HFFc6 (cell line): ENCODE data around the gene SPRING1. TPM values are rescaled to one million over a fixed set of nuclear protein-coding genes. Genes with fewer than 3 reads are reported as not detected.
"Not testable (repeated sequence)": the region's sequence is repeated elsewhere in the genome, so short reads cannot be mapped to it uniquely, and the experiment has no call there.

Experiments
- DNase-seq: peaks from one replicate; pipeline ENCODE4 v3.0.0-alpha.2; 2018
- H3K27ac Mint-ChIP-seq: 2 replicates; pipeline ENCODE4 v1.8.0; 2020; ENCODE audit warnings: mild to moderate bottlenecking, mixed read lengths
- H3K27me3 Mint-ChIP-seq: 2 replicates; pipeline ENCODE4 v1.8.0; 2021; ENCODE audit warnings: mild to moderate bottlenecking, moderate library complexity, mixed read lengths; ENCODE audit not compliant: insufficient read depth
- H3K36me3 Mint-ChIP-seq: 2 replicates; pipeline ENCODE4 v1.8.0; 2021; ENCODE audit warnings: low read depth, mixed read lengths
- H3K4me1 Mint-ChIP-seq: 2 replicates; pipeline ENCODE4 v1.8.0; 2020; ENCODE audit warnings: low read depth, mixed read lengths
- H3K4me3 Mint-ChIP-seq: 2 replicates; pipeline ENCODE4 v1.8.0; 2020; ENCODE audit warnings: mild to moderate bottlenecking, moderate library complexity, mixed read lengths
- H3K9me3 Mint-ChIP-seq: 2 replicates; pipeline ENCODE4 v1.8.0; 2020; ENCODE audit warnings: mild to moderate bottlenecking, mixed read lengths
- total RNA-seq, 6 experiments: library from RNA; stranded (reverse); fragmentation: NEBNext Ultra II Directional; extraction: Animal tissue kit (Norgen Biotek cat#: 25700); gene quantifications; 2 replicates in 1 of 6; 3 replicates in 5 of 6; pipeline ENCODE4 v1.2.3, GENCODE V29; 2021
- TF ChIP-seq, protein P1 (sequence below): fragments of 200-600 bp; sonication (generic); IDR thresholded peaks from 2 replicates; pipeline ENCODE4 v1.5.0; 2021; ENCODE audit warnings: antibody characterized with exemption, mild to moderate bottlenecking

SPRING1 gene
- total RNA-seq, 6 experiments from 2014 or later: 29.3 to 39.5 (median 35.8) TPM

DNA sequence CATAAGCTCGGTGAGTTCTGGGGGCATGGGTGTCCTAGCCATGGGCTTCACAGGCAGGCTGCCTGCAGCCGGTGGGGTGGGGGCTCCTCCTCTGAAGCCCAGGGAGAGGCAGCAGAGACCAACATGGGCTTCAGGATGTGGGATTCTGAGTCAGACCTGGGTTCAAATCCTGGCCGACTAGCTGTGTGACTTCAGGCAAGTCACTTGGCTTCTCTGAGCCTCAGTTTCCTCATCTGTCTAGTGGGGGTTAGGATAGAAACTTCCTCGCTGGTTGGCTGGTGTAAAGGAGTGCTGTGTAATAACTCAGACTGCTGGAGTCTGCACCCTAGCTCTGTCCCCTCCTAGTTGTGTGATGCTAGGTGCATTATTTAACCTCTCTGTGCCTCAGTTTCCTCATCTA, 12.4 kb upstream of the SPRING1 start:
- Mint-ChIP-seq H3K9me3 (no peaks in the 10 kb centered on the region), H3K4me3 (no peak overlapping the region), H3K27ac (no peak overlapping the region), H3K36me3 (peaks cover 5% of the 10 kb centered on the region; the same call in 1 of the 2 replicates), H3K27me3 (peaks cover 3% of the 10 kb centered on the region; the same call in 1 of the 2 replicates), H3K4me1 (peaks cover 7% of the 10 kb centered on the region; the same call in 1 of the 2 replicates)
- DNase-seq: no peak
- TF ChIP-seq, protein P1, sequence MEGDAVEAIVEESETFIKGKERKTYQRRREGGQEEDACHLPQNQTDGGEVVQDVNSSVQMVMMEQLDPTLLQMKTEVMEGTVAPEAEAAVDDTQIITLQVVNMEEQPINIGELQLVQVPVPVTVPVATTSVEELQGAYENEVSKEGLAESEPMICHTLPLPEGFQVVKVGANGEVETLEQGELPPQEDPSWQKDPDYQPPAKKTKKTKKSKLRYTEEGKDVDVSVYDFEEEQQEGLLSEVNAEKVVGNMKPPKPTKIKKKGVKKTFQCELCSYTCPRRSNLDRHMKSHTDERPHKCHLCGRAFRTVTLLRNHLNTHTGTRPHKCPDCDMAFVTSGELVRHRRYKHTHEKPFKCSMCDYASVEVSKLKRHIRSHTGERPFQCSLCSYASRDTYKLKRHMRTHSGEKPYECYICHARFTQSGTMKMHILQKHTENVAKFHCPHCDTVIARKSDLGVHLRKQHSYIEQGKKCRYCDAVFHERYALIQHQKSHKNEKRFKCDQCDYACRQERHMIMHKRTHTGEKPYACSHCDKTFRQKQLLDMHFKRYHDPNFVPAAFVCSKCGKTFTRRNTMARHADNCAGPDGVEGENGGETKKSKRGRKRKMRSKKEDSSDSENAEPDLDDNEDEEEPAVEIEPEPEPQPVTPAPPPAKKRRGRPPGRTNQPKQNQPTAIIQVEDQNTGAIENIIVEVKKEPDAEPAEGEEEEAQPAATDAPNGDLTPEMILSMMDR: no peak

DNA sequence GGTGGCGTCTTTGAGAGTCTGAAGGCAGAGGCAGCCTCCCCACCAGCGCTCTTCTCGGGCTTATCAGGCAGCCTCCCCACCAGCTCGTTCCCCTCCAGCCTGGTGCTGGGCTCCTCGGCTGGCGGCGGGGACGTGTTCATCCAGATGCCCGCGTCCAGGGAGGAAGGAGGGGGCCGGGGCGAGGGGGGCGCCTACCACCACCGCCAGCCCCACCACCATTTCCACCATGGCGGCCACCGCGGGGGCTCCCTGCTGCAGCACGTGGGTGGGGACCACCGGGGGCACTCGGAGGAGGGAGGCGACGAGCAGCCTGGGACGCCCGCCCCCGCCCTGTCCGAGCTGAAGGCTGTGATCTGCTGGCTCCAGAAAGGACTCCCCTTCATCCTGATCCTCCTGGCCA, 12.0 kb upstream of the SPRING1 start:
- no peaks in the 10 kb centered on the region for H3K9me3 Mint-ChIP-seq
- H3K36me3 Mint-ChIP-seq: peaks cover 5% of the 10 kb centered on the region; the same call in 1 of the 2 replicates
- peaks cover 5% of the 10 kb centered on the region; the same call in 1 of the 2 replicates for H3K4me1 Mint-ChIP-seq
- TF ChIP-seq, protein P1: no peak
- H3K4me3 Mint-ChIP-seq: no peak overlapping the region
- H3K27me3 Mint-ChIP-seq: peaks cover 3% of the 10 kb centered on the region; the same call in 1 of the 2 replicates
- DNase-seq: no peak
- H3K27ac Mint-ChIP-seq: no peak overlapping the region

DNA sequence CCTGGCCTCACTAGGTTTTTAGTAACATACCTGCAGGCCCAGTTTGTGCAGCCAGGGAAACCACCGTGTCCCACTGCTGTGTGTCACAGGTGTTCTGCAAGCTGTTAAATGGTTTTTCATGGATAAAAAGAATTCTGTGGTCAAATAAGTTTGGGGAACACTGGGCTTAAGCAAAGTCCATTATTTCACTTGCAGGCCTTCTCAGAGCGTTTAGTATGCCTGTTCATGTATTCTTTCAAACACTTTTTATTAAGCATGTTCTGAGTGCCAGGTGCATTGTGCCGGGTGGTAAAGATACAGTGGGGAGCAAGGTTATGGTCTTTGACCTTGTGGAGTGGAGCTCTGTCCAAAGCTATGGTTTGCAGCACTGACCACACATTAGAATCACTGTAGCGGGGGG, 7.7 kb upstream of the SPRING1 start:
- TF ChIP-seq, protein P1: no peak
- Mint-ChIP-seq H3K9me3 (no peaks in the 10 kb centered on the region), H3K4me3 (no peak overlapping the region), H3K36me3 (no peaks in the 10 kb centered on the region), H3K27ac (no peak overlapping the region), H3K4me1 (no peaks in the 10 kb centered on the region), H3K27me3 (peaks cover 3% of the 10 kb centered on the region; the same call in 1 of the 2 replicates)
- DNase-seq: no peak

DNA sequence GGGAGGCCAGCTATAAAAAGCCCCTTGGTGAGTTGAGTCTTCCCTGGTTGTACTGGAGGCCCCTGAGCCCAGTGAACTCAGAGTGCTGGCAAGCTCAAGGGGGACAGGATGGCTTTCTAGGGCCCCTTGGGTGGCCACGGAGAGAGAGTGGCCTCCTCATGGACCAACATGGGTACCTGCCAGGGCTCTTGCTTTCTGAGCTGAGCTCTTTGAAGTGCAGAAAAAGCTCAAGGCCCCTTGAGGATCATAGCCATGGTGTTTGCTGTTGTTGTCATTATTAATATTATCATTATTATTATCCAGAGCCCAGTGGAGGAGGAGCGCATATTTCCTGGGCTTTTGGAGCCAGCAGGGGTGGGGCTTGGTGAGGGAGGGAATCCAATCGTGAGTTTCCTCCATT, 6.9 kb upstream of the SPRING1 start:
- peaks cover 4% of the 10 kb centered on the region; the same call in 1 of the 2 replicates for H3K27me3 Mint-ChIP-seq
- no peaks in the 10 kb centered on the region for H3K9me3 Mint-ChIP-seq
- H3K27ac Mint-ChIP-seq: no peak overlapping the region
- no peaks in the 10 kb centered on the region for H3K4me1 Mint-ChIP-seq
- H3K36me3 Mint-ChIP-seq: no peaks in the 10 kb centered on the region
- DNase-seq: no peak
- TF ChIP-seq, protein P1: no peak
- H3K4me3 Mint-ChIP-seq: no peak overlapping the region

DNA sequence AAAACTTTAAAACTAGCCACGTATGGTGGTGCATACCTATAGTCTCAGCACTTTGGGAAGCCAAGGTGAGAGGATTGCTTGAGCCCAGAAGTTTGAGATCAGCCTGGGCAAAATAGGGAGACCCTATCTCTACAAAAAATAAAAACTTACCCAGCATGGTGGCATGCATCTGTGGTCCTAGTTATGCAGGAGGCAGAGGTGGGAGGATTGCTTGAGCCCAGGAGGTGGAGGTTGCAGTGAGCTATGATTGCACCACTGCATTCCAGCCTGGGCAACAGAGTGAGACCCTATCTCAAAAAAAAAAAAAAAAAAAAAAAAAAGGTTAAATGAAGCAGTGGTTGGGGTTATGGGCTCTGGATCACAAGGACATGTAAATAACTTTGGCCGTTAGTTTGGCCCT, 4.9 kb upstream of the SPRING1 start:
- not testable (repeated sequence) for DNase-seq, H3K4me3 Mint-ChIP-seq, H3K27me3 Mint-ChIP-seq, H3K36me3 Mint-ChIP-seq, H3K9me3 Mint-ChIP-seq, H3K27ac Mint-ChIP-seq
- H3K4me1 Mint-ChIP-seq: peaks cover 11% of the 10 kb centered on the region

DNA sequence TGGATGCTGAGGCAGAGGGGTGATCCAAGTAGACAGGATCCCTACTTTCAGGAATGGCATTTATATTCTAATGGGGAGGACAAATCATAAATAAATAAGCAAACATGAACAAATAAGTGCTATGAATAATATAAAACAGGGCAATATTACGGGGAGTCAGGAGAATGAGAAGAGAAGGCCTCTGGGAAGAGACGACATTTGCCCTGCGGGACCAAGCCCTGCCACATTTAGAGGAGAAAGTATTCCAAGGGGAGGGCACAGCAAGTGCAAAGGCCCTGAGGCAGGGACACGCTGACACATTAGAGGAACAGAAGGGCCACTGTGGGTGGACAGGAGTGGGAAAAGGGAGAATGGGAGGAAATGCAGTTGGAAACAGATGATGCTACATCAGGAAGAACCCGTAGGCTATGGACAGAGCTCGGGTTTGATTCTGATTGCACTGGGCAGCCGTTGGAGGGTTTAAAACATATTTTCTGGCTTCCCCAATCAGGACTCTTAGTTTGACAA, 1.6 kb upstream of the SPRING1 start:
- peaks cover 8% of the 10 kb centered on the region for H3K36me3 Mint-ChIP-seq
- H3K4me3 Mint-ChIP-seq: no peak overlapping the region
- H3K27ac Mint-ChIP-seq: no peak overlapping the region
- no peak for DNase-seq
- H3K4me1 Mint-ChIP-seq: peaks cover 25% of the 10 kb centered on the region
- TF ChIP-seq, protein P1: no peak
- peaks cover 3% of the 10 kb centered on the region for H3K27me3 Mint-ChIP-seq
- H3K9me3 Mint-ChIP-seq: no peaks in the 10 kb centered on the region
